ENCODE results near the gene TBX2.

- TF ChIP-seq CTCF (IDR thresholded peaks at IDR 0.05) (no peak), POLR2A (IDR thresholded peaks at IDR 0.05) (no peak), EP300 (IDR thresholded peaks at IDR 0.05) (no peak)
These were observed 38.6 kb upstream of the TBX2 start for GRCh38 chr17:61361084-61361483.

Data from sigmoid colon (tissue), 4 donors.